ENCODE results near the gene CHMP2A.

DNA sequence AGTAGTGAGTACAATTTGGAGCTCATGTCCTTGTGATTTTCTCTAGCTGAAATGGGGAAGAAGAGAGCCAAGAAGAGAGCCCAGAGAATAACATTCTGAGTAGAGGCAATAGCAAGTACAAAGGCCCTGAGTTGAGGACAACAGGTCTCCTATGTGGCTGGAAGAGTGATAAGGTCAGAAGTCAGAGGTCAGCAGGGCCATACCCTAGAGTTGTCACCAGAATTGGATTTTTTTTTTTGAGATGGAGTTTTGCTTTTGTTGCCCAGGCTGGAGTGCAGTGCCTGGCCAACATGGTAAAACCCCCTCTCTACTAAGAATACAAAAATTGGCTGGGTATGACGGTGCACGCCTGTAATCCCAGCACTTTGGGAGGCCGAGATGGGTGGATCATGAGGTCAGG is 19.0 kb downstream of the CHMP2A start:
- TF ChIP-seq CTCF (IDR thresholded peaks at IDR 0.05), result no peak
- TF ChIP-seq POLR2A (IDR thresholded peaks at IDR 0.05), result no peak

Measured in uterus (tissue), 2 donors.